GM12865 (cell line): ENCODE results near the gene NFIA.

Source experiments
- DNase-seq: peaks from one replicate; pipeline ENCODE4 v3.0.0; 2010; ENCODE audit warnings: low read depth
- H3K4me3 ChIP-seq: 2 replicates; pipeline ENCODE4 v1.5.1; 2011; ENCODE audit warnings: mild to moderate bottlenecking, low read depth, low read length, control low read depth
- TF ChIP-seq, protein P1 (sequence below): IDR thresholded peaks from 2 replicates; pipeline ENCODE4 v1.5.1; 2011; ENCODE audit warnings: low read length, control low read depth, low read depth, inconsistent platforms; ENCODE audit not compliant: insufficient read depth; ENCODE audit errors: missing control alignments

Gene NFIA

DNA sequence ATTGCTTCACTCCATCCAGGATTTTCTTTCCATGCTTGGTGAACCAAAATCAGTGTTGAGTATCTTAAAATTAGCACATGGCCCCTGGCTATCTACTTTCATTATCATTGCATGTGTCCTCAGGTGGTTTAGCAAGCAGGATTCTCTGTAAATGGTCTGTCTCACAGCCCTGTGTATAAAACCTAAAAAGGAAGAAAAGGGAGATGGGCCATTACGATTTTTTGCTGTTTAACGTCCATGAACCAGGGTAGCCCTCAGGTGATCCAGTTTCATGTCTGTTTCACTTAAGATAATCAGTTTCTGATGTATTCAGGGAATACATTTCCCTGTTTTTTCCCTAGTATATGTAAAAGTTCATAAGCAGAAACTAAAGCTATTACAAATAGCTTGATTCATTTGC lies 238.2 kb downstream of the NFIA start:
- H3K4me3 ChIP-seq = no peak overlapping the region
- TF ChIP-seq, protein P1, sequence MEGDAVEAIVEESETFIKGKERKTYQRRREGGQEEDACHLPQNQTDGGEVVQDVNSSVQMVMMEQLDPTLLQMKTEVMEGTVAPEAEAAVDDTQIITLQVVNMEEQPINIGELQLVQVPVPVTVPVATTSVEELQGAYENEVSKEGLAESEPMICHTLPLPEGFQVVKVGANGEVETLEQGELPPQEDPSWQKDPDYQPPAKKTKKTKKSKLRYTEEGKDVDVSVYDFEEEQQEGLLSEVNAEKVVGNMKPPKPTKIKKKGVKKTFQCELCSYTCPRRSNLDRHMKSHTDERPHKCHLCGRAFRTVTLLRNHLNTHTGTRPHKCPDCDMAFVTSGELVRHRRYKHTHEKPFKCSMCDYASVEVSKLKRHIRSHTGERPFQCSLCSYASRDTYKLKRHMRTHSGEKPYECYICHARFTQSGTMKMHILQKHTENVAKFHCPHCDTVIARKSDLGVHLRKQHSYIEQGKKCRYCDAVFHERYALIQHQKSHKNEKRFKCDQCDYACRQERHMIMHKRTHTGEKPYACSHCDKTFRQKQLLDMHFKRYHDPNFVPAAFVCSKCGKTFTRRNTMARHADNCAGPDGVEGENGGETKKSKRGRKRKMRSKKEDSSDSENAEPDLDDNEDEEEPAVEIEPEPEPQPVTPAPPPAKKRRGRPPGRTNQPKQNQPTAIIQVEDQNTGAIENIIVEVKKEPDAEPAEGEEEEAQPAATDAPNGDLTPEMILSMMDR = no peak
- DNase-seq = no peak

- H3K4me3 ChIP-seq = no peak overlapping the region
- no peak for DNase-seq
- TF ChIP-seq, protein P1 = no peak
Observed at GRCh38 chr1:61322008-61322744, 239.8 kb downstream of the NFIA start.

DNA sequence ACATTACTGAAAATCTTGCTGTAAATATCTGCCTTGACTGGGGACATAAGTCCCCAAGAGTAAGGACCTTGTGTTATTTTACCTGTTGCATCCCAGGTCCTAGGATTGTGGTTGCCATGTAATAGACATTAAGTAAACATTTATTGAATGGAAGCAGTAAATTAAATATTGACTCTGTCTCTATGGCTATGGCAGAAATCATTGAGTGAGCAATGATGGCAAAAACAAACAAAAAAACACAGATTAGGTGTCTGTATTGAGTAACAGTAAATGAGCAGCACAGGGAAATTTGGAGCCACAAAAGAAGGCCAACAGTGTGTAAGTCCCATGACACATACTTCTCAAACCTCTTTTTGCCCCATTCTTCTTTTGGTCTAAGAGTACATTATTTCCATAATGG lies 240.4 kb downstream of the NFIA start:
- no peak for DNase-seq
- TF ChIP-seq, protein P1 = no peak

GRCh38 chr1:61323681-61324328 lies 241.4 kb downstream of the NFIA start:
- H3K4me3 ChIP-seq = no peak overlapping the region
- DNase-seq = no peak

More for the DNA sequence above, 240.4 kb downstream of the NFIA start:
- H3K4me3 ChIP-seq = no peak overlapping the region

DNA sequence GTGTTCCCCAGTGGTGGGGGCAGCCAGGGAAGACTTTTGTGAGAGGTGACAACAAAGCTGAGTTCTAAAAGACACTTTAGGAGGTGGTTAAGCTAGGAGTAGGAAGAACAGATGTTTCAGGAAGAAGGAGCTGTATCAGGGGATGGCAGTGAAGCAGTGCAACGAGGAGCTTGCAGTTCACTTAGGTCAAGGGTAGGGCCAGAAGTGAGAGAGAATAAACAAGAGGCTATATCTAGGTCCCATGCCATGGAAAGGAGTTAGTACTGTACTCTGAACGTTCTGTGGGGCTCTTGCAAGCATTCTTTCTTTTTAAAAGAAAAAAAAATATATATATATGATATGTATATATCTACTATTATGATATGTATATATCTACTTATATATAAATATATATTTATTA lies 244.4 kb downstream of the NFIA start:
- DNase-seq = no peak

More at GRCh38 chr1:61323681-61324328, 241.4 kb downstream of the NFIA start:
- TF ChIP-seq, protein P1 = no peak

GRCh38 chr1:61327436-61327835 lies 245.1 kb downstream of the NFIA start:
- TF ChIP-seq, protein P1 = no peak
- no peak for DNase-seq
- H3K4me3 ChIP-seq = no peak overlapping the region

More for the DNA sequence above, 244.4 kb downstream of the NFIA start:
- TF ChIP-seq, protein P1 = no peak
- no peak overlapping the region for H3K4me3 ChIP-seq
